PC-9 (cell line): ENCODE measurements around the gene PARN.

ENCODE experiments used
- EZH2 ChIP-seq: fragments of 200-600 bp; sonication (generic); IDR thresholded peaks from 2 replicates; pipeline ENCODE4 v1.8.0; 2017; ENCODE audit warnings: antibody characterized with exemption, low read depth
- TF ChIP-seq, protein P1 (sequence below): fragments of 200-600 bp; sonication (generic); conservative IDR thresholded peaks from 2 replicates; pipeline ENCODE4 v1.6.1; 2017; ENCODE audit warnings: mixed run types, antibody characterized with exemption, mild to moderate bottlenecking, moderate library complexity

DNA sequence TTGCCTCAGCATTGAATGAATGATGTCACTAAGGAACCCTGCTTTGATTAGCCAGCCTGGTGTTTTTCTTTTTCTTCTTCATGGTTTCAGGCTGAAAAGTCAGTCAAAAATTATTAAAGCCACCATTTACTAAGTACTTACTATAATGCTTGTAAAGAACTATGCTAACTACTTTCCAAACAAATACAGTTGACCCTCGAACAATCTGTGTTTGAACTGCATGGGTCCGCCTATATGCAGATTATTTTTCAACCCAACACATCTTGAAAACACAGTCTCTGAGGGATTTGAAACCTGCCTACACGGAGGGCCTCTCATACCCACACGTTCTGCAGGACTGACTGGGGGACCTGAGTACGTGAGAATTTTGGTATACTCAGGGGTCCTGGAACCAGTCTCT is 136.3 kb downstream of the PARN start:
- TF ChIP-seq, protein P1, sequence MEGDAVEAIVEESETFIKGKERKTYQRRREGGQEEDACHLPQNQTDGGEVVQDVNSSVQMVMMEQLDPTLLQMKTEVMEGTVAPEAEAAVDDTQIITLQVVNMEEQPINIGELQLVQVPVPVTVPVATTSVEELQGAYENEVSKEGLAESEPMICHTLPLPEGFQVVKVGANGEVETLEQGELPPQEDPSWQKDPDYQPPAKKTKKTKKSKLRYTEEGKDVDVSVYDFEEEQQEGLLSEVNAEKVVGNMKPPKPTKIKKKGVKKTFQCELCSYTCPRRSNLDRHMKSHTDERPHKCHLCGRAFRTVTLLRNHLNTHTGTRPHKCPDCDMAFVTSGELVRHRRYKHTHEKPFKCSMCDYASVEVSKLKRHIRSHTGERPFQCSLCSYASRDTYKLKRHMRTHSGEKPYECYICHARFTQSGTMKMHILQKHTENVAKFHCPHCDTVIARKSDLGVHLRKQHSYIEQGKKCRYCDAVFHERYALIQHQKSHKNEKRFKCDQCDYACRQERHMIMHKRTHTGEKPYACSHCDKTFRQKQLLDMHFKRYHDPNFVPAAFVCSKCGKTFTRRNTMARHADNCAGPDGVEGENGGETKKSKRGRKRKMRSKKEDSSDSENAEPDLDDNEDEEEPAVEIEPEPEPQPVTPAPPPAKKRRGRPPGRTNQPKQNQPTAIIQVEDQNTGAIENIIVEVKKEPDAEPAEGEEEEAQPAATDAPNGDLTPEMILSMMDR, result no peak
- TF ChIP-seq EZH2, result no peak
